Suprapubic skin (tissue), 3 donors: ENCODE results near the gene PON3.

Experiments
- CTCF ChIP-seq, 2 donors: fragments of 200-600 bp in 1 of 2; fragments of 450-650 bp in 1 of 2; sonication (generic) in 1 of 2; IDR thresholded peaks; one replicate each; pipeline ENCODE4 v1.5.1; 2016 to 2019; ENCODE audit warnings: antibody characterized with exemption in 2 of 2, mild to moderate bottlenecking in 1 of 2, moderate library complexity in 1 of 2
- POLR2AphosphoS5 ChIP-seq, 3 donors: sonication (generic); formaldehyde crosslinking; IDR thresholded peaks; one replicate each; pipeline ENCODE4 v1.6.1; 2017; ENCODE audit warnings: antibody characterized with exemption in 3 of 3

GRCh38 chr7:95412075-95412474, 15.9 kb upstream of the PON3 start:
- TF ChIP-seq CTCF (IDR thresholded peaks at IDR 0.05) (no peak), POLR2AphosphoS5 (IDR thresholded peaks at IDR 0.05) (no peak)
